HepG2 (cell line): Measurements from ENCODE around the gene PAN2. TPM values are rescaled to one million over a fixed set of nuclear protein-coding genes. Genes with fewer than 3 reads are reported as not detected.

ENCODE experiments used
- ATAC-seq: fragments of 200-7000 bp; cut with Tn5 transposase; 3 replicates; pipeline ENCODE4 v1.9.1; 2020; ENCODE audit warnings: mild to moderate bottlenecking, moderate library complexity
- BruUV-seq: library from RNA; stranded (reverse); fragments of 400-500 nt; replicated peaks from 2 replicates; lab custom pipeline; 2021; lab: Mats Ljungman, UMichigan
- CTCF ChIA-PET: fragments of 300-600 bp; formaldehyde crosslinking; extraction: SDS; loops from one replicate; lab custom pipeline; 2021; ENCODE audit warnings: low total read pairs, inconsistent platforms, low intra/inter-chr PET ratio; lab: Yijun Ruan, JAX
- POLR2A ChIA-PET: fragments of 350-600 bp; sonication (Branson Sonifier 250); formaldehyde crosslinking; loops from one replicate; lab custom pipeline; 2020; ENCODE audit warnings: antibody characterized with exemption, inconsistent platforms; lab: Yijun Ruan, JAX
- DNase-seq: peaks from one replicate; pipeline ENCODE4 v3.0.0-alpha.2; 2015; ENCODE audit warnings: low spot score
- FAIRE-seq: peaks from 3 replicates; lab custom pipeline; 2011; peaks lifted over from hg19 to GRCh38; lab: Jason Lieb, UNC
- H2AFZ ChIP-seq: one replicate; pipeline ENCODE4 v1.6.1; 2011; ENCODE audit warnings: low read length, inconsistent platforms
- H3K27ac ChIP-seq: fragments of 300-600 bp; 3 replicates; pipeline ENCODE4 v1.8.0; 2011; ENCODE audit warnings: mixed run types, mild to moderate bottlenecking, mixed read lengths, low read length, inconsistent platforms; ENCODE audit not compliant: insufficient read depth; ENCODE audit errors: extremely low read length
- H3K27me3 ChIP-seq, 2 experiments: fragments of 200-600 bp in 1 of 2; 2 replicates in 1 of 2; 3 replicates in 1 of 2; pipeline versions ENCODE4 v1.6.0 to v1.8.0; 2011; ENCODE audit warnings: low read length in 2 of 2, mild to moderate bottlenecking in 2 of 2, moderate library complexity in 2 of 2, inconsistent platforms in 1 of 2; ENCODE audit not compliant: insufficient read depth in 2 of 2, control insufficient read depth in 1 of 2
- H3K36me3 ChIP-seq, 2 experiments: fragments of 200-600 bp in 1 of 2; replicated peaks in 1 of 2; 2 replicates in 1 of 2; 3 replicates in 1 of 2; pipeline versions ENCODE4 v1.5.1 to v1.8.0; 2011; ENCODE audit warnings: low read length in 2 of 2, inconsistent platforms in 1 of 2; ENCODE audit not compliant: insufficient read depth in 2 of 2, control insufficient read depth in 1 of 2
- H3K4me1 ChIP-seq: 2 replicates; pipeline ENCODE4 v1.5.1; 2012; ENCODE audit warnings: low read length, inconsistent platforms; ENCODE audit not compliant: insufficient read depth
- H3K4me2 ChIP-seq: 2 replicates; pipeline ENCODE4 v1.6.0; 2011; ENCODE audit warnings: low read depth, low read length, inconsistent platforms
- H3K4me3 ChIP-seq, 3 experiments: fragments of 200-600 bp in 1 of 3; sonication (generic), shearing (Covaris generic) in 1 of 3; replicated peaks in 1 of 3; 2 replicates each; pipeline ENCODE4 v1.5.1; 2011 to 2016; ENCODE audit warnings: low read length in 3 of 3, inconsistent platforms in 2 of 3, low read depth in 2 of 3, mild to moderate bottlenecking in 2 of 3, control low read depth in 1 of 3, mixed read lengths in 1 of 3; ENCODE audit not compliant: insufficient read depth in 1 of 3
- H3K79me2 ChIP-seq: one replicate; pipeline ENCODE4 v1.6.1; 2011; ENCODE audit warnings: low read length, inconsistent platforms; ENCODE audit not compliant: insufficient read depth
- H3K9ac ChIP-seq: 2 replicates; pipeline ENCODE4 v1.6.0; 2011; ENCODE audit warnings: mild to moderate bottlenecking, low read depth, low read length, inconsistent platforms; ENCODE audit not compliant: insufficient read depth
- H3K9me3 ChIP-seq: 2 replicates; pipeline ENCODE4 v1.5.1; 2012; ENCODE audit warnings: mild to moderate bottlenecking, low read length
- H4K20me1 ChIP-seq: 2 replicates; pipeline ENCODE4 v1.6.0; 2011; ENCODE audit warnings: inconsistent platforms, mild to moderate bottlenecking, low read length, moderate library complexity; ENCODE audit not compliant: insufficient read depth
- CREM ChIP-seq, 2 experiments: sonication (generic) in 1 of 2; formaldehyde crosslinking in 1 of 2; IDR thresholded peaks; 2 replicates each; pipeline versions ENCODE4 v1.4.0 to v1.6.1; 2016 to 2020; ENCODE audit warnings: antibody characterized with exemption in 1 of 2, mild to moderate bottlenecking in 1 of 2, missing genetic modification reagents in 1 of 2
- DPF2 ChIP-seq: sonication (generic); formaldehyde crosslinking; IDR thresholded peaks from 2 replicates; pipeline ENCODE4 v1.4.0; 2020; ENCODE audit warnings: mild to moderate bottlenecking, low read depth, missing genetic modification reagents, borderline replicate concordance
- HIVEP1 ChIP-seq: sonication (generic); formaldehyde crosslinking; IDR thresholded peaks from 2 replicates; pipeline ENCODE4 v1.4.0; 2020; ENCODE audit warnings: mild to moderate bottlenecking, missing genetic modification reagents
- NFE2L2 ChIP-seq: fragments of 150-350 bp; IDR thresholded peaks from 2 replicates; pipeline ENCODE4 v1.6.1; 2014; ENCODE audit warnings: low read length
- PAF1 ChIP-seq: IDR thresholded peaks from 2 replicates; pipeline ENCODE4 v1.6.1; 2016; ENCODE audit warnings: missing genetic modification reagents, missing compliant biosample characterization
- STAG1 ChIP-seq: sonication (generic); formaldehyde crosslinking; IDR thresholded peaks from 2 replicates; pipeline ENCODE4 v1.4.0; 2020; ENCODE audit warnings: missing genetic modification reagents
- U2AF2 ChIP-seq: fragments of 200-400 bp; formaldehyde crosslinking; IDR thresholded peaks from 2 replicates; pipeline ENCODE4 v1.6.1; 2017; ENCODE audit warnings: low read depth, mild to moderate bottlenecking, low read length
- ZBTB38 ChIP-seq: sonication (generic); formaldehyde crosslinking; IDR thresholded peaks from 2 replicates; pipeline ENCODE4 v1.5.1; 2020; ENCODE audit warnings: mild to moderate bottlenecking, missing genetic modification reagents
- ZNF10 ChIP-seq: sonication (generic); formaldehyde crosslinking; IDR thresholded peaks from 2 replicates; pipeline ENCODE4 v1.4.0; 2020; ENCODE audit warnings: mild to moderate bottlenecking, low read depth, missing genetic modification reagents, borderline replicate concordance
- ZNF24 ChIP-seq: fragments of 450-650 bp; IDR thresholded peaks from 2 replicates; pipeline ENCODE4 v1.6.1; 2017; ENCODE audit warnings: antibody characterized with exemption, mild to moderate bottlenecking
- ZNF263 ChIP-seq: sonication (generic); formaldehyde crosslinking; IDR thresholded peaks from 2 replicates; pipeline ENCODE4 v1.4.0; 2020; ENCODE audit warnings: missing genetic modification reagents
- ZNF34 ChIP-seq: sonication (generic); formaldehyde crosslinking; IDR thresholded peaks from 2 replicates; pipeline ENCODE4 v1.4.0; 2020; ENCODE audit warnings: mild to moderate bottlenecking, missing genetic modification reagents, borderline replicate concordance
- ZNF607 ChIP-seq: sonication (generic); formaldehyde crosslinking; IDR thresholded peaks from 2 replicates; pipeline ENCODE4 v1.5.1; 2020; ENCODE audit warnings: missing genetic modification reagents, mild to moderate bottlenecking, borderline replicate concordance
- ZNF747 ChIP-seq: sonication (generic); formaldehyde crosslinking; IDR thresholded peaks from 2 replicates; pipeline ENCODE4 v1.8.1; 2023; ENCODE audit warnings: missing genetic modification reagents, mild to moderate bottlenecking, borderline replicate concordance
- WGBS: methylation state at CpG from one replicate; pipeline ENCODE4 v1.1.6; 2017; ENCODE audit warnings: low lambda C conversion rate; 5-methylcytosine and 5-hydroxymethylcytosine counted together
- in situ Hi-C: cut with HindIII; loops from 2 replicates; pipeline ENCODE4 v1.10.0; 2017; ENCODE audit warnings: low pct_unique_long_range_greater_than_20kb; ENCODE audit not compliant: extremely low pct_ligation_motif_present
- intact Hi-C: fragments of 100-400 bp; cut with micrococcal nuclease; formaldehyde crosslinking; loops from one replicate; pipeline ENCODE4 v1.10.0; 2022; ENCODE audit not compliant: unreplicated experiment
- polyA plus RNA-seq, 8 experiments: library from polyadenylated mRNA; depleted of rRNA in 3 of 8; stranded (reverse) in 7 of 8; unstranded in 1 of 8; fragments of >200 nt; fragmentation: Illumina TruSeq in 4 of 8; extraction: Trizol in 4 of 8; gene quantifications; 2 replicates each; pipeline versions ENCODE4 v1.2.1 to v1.2.3, GENCODE V29; 2011 to 2016; ENCODE audit warnings: low read depth in 4 of 8, missing spikeins in 1 of 8, mixed read lengths in 1 of 8; ENCODE audit not compliant: insufficient read depth in 1 of 8
- total RNA-seq, 5 experiments: library from RNA; depleted of rRNA; stranded (reverse); fragments of >200 nt; fragmentation: Illumina TruSeq; extraction: Trizol; gene quantifications; 2 replicates each; pipeline ENCODE4 v1.2.3, GENCODE V29; 2016; ENCODE audit warnings: low read depth in 1 of 5
- TF ChIP-seq, protein P1 (sequence below): IDR thresholded peaks from 2 replicates; pipeline ENCODE4 v1.6.1; 2016; ENCODE audit warnings: missing compliant biosample characterization, missing genetic modification reagents, borderline replicate concordance
- TF ChIP-seq, protein P2 (sequence below): sonication (generic); formaldehyde crosslinking; IDR thresholded peaks from 2 replicates; pipeline ENCODE4 v1.5.0; 2020; ENCODE audit warnings: mild to moderate bottlenecking, missing genetic modification reagents, moderate library complexity
- TF ChIP-seq, protein P3 (sequence below): sonication (generic); formaldehyde crosslinking; IDR thresholded peaks from 2 replicates; pipeline ENCODE4 v1.4.0; 2020; ENCODE audit warnings: missing genetic modification reagents
- TF ChIP-seq, protein P4 (sequence below): sonication (generic); formaldehyde crosslinking; IDR thresholded peaks from 2 replicates; pipeline ENCODE4 v1.8.1; 2022; ENCODE audit warnings: low read depth, mild to moderate bottlenecking, missing genetic modification reagents

Gene PAN2
- total and polyA plus RNA-seq, 2 of the 13 experiments (the other 11 are each of a cell fraction or from before 2014, with no cell fraction given), result 27.2 to 61.1 TPM

DNA sequence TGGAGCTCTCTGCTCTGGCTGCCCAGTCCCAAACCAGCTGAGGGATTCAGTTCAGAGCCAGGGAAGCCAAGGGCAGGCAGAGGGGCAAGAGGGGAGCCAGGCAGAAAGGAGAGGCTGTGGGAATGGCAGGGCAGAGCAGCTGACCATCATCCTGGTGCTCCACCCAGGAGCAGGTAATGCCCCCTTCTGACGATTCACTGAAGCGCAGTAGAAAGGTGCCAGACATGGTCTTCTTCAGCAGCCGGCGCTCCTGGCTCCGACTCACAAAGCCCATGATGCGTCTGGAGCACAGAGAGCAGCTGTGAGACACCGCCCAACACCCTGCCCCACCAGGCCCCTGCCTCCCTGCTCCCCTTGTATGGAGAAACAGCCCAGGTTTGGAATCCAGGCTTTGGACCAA, 12.9 kb upstream of the PAN2 start:
- FAIRE-seq, result no peak
- H3K27ac ChIP-seq, result no peak overlapping the region

More for the DNA sequence above, 12.9 kb upstream of the PAN2 start:
- no peaks in the 10 kb centered on the region for H4K20me1 ChIP-seq
- in situ Hi-C loops (no loop called here), intact Hi-C loops (no loop called here)
- no peaks in the 10 kb centered on the region for H3K9me3 ChIP-seq
- H3K79me2 ChIP-seq, result no peaks in the 10 kb centered on the region
- no TSS peak for BruUV-seq
- no peak overlapping the region for H2AFZ ChIP-seq
- H3K27me3 ChIP-seq, result no peaks in the 10 kb centered on the region
- ATAC-seq (peak; percentile 44), DNase-seq (no peak)
- ChIA-PET CTCF (no interaction called here), POLR2A (interaction anchor here (1.8 to 9.0 kb wide), 2 partner anchors 12 to 13 kb away, joined by 4 to 47 read pairs; partner anchors contain the start of genes PAN2 and STAT2)
- TF ChIP-seq STAG1 (CRISPR knock-in tag) (peak; percentile 36), ZNF24 (no peak), ZNF607 (no peak), ZNF747 (no peak), ZNF263 (CRISPR knock-in tag) (0 out of 2 replicates have a peak, but pooled peaks have one; percentile 30), PAF1 (CRISPR knock-in tag) (no peak), DPF2 (CRISPR knock-in tag) (no peak), HIVEP1 (CRISPR knock-in tag) (no peak), NFE2L2 (no peak), CREM (IDR thresholded peaks at IDR 0.05) (no peak), CREM (CRISPR knock-in tag; IDR thresholded peaks at IDR 0.05) (no peak), ZNF34 (no peak), ZBTB38 (CRISPR knock-in tag) (no peak), ZNF10 (CRISPR knock-in tag) (no peak), U2AF2 (no peak)
- TF ChIP-seq, protein P1, sequence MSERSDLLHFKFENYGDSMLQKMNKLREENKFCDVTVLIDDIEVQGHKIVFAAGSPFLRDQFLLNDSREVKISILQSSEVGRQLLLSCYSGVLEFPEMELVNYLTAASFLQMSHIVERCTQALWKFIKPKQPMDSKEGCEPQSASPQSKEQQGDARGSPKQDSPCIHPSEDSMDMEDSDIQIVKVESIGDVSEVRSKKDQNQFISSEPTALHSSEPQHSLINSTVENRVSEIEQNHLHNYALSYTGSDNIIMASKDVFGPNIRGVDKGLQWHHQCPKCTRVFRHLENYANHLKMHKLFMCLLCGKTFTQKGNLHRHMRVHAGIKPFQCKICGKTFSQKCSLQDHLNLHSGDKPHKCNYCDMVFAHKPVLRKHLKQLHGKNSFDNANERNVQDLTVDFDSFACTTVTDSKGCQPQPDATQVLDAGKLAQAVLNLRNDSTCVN (CRISPR knock-in tag), result no peak
- TF ChIP-seq, protein P2, sequence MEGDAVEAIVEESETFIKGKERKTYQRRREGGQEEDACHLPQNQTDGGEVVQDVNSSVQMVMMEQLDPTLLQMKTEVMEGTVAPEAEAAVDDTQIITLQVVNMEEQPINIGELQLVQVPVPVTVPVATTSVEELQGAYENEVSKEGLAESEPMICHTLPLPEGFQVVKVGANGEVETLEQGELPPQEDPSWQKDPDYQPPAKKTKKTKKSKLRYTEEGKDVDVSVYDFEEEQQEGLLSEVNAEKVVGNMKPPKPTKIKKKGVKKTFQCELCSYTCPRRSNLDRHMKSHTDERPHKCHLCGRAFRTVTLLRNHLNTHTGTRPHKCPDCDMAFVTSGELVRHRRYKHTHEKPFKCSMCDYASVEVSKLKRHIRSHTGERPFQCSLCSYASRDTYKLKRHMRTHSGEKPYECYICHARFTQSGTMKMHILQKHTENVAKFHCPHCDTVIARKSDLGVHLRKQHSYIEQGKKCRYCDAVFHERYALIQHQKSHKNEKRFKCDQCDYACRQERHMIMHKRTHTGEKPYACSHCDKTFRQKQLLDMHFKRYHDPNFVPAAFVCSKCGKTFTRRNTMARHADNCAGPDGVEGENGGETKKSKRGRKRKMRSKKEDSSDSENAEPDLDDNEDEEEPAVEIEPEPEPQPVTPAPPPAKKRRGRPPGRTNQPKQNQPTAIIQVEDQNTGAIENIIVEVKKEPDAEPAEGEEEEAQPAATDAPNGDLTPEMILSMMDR, result peak; percentile 49
- TF ChIP-seq, protein P3, sequence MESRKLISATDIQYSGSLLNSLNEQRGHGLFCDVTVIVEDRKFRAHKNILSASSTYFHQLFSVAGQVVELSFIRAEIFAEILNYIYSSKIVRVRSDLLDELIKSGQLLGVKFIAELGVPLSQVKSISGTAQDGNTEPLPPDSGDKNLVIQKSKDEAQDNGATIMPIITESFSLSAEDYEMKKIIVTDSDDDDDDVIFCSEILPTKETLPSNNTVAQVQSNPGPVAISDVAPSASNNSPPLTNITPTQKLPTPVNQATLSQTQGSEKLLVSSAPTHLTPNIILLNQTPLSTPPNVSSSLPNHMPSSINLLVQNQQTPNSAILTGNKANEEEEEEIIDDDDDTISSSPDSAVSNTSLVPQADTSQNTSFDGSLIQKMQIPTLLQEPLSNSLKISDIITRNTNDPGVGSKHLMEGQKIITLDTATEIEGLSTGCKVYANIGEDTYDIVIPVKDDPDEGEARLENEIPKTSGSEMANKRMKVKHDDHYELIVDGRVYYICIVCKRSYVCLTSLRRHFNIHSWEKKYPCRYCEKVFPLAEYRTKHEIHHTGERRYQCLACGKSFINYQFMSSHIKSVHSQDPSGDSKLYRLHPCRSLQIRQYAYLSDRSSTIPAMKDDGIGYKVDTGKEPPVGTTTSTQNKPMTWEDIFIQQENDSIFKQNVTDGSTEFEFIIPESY (CRISPR knock-in tag), result peak; percentile 33; the same call in 1 of the 2 replicates
- TF ChIP-seq, protein P4, sequence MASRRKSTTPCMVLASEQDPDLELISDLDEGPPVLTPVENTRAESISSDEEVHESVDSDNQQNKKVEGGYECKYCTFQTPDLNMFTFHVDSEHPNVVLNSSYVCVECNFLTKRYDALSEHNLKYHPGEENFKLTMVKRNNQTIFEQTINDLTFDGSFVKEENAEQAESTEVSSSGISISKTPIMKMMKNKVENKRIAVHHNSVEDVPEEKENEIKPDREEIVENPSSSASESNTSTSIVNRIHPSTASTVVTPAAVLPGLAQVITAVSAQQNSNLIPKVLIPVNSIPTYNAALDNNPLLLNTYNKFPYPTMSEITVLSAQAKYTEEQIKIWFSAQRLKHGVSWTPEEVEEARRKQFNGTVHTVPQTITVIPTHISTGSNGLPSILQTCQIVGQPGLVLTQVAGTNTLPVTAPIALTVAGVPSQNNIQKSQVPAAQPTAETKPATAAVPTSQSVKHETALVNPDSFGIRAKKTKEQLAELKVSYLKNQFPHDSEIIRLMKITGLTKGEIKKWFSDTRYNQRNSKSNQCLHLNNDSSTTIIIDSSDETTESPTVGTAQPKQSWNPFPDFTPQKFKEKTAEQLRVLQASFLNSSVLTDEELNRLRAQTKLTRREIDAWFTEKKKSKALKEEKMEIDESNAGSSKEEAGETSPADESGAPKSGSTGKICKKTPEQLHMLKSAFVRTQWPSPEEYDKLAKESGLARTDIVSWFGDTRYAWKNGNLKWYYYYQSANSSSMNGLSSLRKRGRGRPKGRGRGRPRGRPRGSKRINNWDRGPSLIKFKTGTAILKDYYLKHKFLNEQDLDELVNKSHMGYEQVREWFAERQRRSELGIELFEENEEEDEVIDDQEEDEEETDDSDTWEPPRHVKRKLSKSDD (CRISPR knock-in tag), result no peak
- H3K4me2 ChIP-seq, result no peak overlapping the region
- H3K4me3 ChIP-seq, result no peak overlapping the region
- H3K4me1 ChIP-seq, result peaks cover 5% of the 10 kb centered on the region
- H3K9ac ChIP-seq, result no peak overlapping the region
- no CpG with 5 or more reads among the region's 7 CpGs for WGBS
- peaks cover 27 to 61% of the 10 kb centered on the region in 2 experiments for H3K36me3 ChIP-seq
